LNCaP clone FGC (cell line): ENCODE data around the gene AGFG2.
A peak's percentile ranks its signal among the peaks of the same experiment; 100 is the strongest.
"Not testable (repeated sequence)": the region's sequence is repeated elsewhere in the genome, so short reads cannot be mapped to it uniquely, and the experiment has no call there.

Experiments used
- DNase-seq: peaks from one replicate; pipeline ENCODE4 v3.0.0-alpha.2; 2011; ENCODE audit warnings: low read depth
- H3K4me3 ChIP-seq: 2 replicates; pipeline ENCODE4 v1.5.1; 2011; ENCODE audit warnings: mild to moderate bottlenecking, low read depth, low read length, control low read depth
- CTCF ChIP-seq: IDR thresholded peaks from 2 replicates; pipeline ENCODE4 v1.5.1; 2012; ENCODE audit warnings: mild to moderate bottlenecking; ENCODE audit not compliant: control insufficient read depth, insufficient read depth; ENCODE audit errors: extremely low read depth

The AGFG2 gene

GRCh38 chr7:100540073-100540723 is 1.2 kb downstream of the AGFG2 start:
- TF ChIP-seq CTCF = no peak
- H3K4me3 ChIP-seq = peak overlapping the region; percentile 70
- no peak for DNase-seq

- not testable (repeated sequence) for DNase-seq, H3K4me3 ChIP-seq
These were observed 2.3 kb downstream of the AGFG2 start for GRCh38 chr7:100541309-100541708.

- no peak overlapping the region for H3K4me3 ChIP-seq
- no peak for TF ChIP-seq CTCF
These were observed 4.6 kb downstream of the AGFG2 start for GRCh38 chr7:100543586-100543985.

GRCh38 chr7:100544386-100544785 is 5.4 kb downstream of the AGFG2 start:
- no peak for DNase-seq
- H3K4me3 ChIP-seq = 0 out of 2 replicates have a peak overlapping the region, but pooled peaks have one; percentile 5
- no peak for TF ChIP-seq CTCF

More at GRCh38 chr7:100543586-100543985, 4.6 kb downstream of the AGFG2 start:
- DNase-seq = no peak

GRCh38 chr7:100544967-100545359 is 6.0 kb downstream of the AGFG2 start:
- peak overlapping the region; percentile 37 for H3K4me3 ChIP-seq
- no peak for TF ChIP-seq CTCF
- DNase-seq = peak; percentile 79

- no peak for DNase-seq
- no peak for TF ChIP-seq CTCF
- H3K4me3 ChIP-seq = peak overlapping the region; percentile 37
These were observed 6.5 kb downstream of the AGFG2 start for GRCh38 chr7:100545360-100546128.

- TF ChIP-seq CTCF = no peak
- H3K4me3 ChIP-seq = peak overlapping the region; percentile 37
- DNase-seq = peak; percentile 83
These were observed 7.3 kb downstream of the AGFG2 start for GRCh38 chr7:100546129-100546925.
